SH-SY5Y (cell line): ENCODE results near the gene RBM14.

Experiments
- GATA2 ChIP-seq: IDR thresholded peaks from 2 replicates; pipeline ENCODE4 v1.6.1; 2011; ENCODE audit warnings: mild to moderate bottlenecking, low read depth, low read length
- GATA3 ChIP-seq: IDR thresholded peaks from 2 replicates; pipeline ENCODE4 v1.6.1; 2011; ENCODE audit warnings: low read depth, mild to moderate bottlenecking, low read length, moderate library complexity

Gene RBM14

DNA sequence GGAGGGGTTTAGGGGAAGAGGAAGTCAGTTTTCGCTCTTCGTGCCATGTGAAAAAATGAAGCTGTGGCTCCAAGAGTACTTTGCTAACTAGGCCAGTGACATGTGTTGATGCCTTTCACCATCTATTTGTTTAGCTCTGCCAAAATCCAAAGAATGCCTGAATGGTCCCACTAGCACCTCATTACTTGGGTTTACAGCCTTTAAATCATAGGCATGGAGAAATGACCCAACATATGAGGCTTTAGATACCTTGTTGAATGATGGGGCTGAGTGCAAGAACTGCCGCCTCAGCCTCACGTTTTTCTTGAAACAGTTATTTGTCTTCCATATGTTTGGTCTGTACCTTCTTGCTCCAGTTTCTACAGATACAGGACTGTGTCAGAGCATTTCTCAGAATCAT, 30.4 kb downstream of the RBM14 start:
- TF ChIP-seq GATA2 (no peak), GATA3 (no peak)

DNA sequence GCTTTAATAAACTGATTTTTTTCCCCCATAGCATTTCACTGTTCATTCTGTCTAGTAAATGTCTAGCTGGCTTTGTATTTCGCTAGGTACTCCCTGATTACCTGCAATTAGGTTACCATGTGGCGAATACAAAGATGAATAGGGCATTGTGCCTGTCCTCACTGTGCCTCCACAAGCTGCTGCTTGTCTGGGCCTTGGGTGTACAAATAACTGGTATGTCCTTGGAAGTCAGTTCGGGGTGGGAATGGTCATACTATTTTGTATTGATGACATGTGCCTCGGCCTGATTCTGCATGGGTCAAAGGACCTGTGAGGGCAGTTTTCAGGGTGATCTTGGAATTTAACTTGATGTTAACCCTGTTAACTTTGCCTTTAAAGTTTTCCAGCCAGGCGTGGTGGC, 33.5 kb downstream of the RBM14 start:
- TF ChIP-seq GATA2 (no peak), GATA3 (no peak)

GRCh38 chr11:66651016-66651415, 34.6 kb downstream of the RBM14 start:
- TF ChIP-seq GATA2 = no peak
- TF ChIP-seq GATA3 = no peak

DNA sequence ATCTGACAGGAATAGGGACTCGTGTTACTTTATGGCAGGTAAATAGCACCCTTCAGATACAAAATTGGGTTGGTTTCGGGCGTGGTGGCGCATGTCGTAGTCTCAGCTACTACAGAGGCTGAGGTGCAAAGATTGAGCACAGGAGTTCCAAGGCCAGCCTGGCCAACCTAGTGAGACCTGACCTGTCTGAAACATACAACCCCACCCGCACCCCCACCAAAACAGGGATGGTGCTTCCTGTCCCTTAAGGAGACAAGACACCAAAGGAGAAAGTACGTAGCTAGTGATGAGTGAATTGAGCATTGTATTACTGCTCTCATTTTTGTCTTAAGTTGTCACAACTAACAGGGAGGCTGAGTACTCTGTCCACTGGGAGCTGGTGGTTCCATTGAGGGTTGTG, 36.2 kb downstream of the RBM14 start:
- no peak for TF ChIP-seq GATA2
- no peak for TF ChIP-seq GATA3

- no peak for TF ChIP-seq GATA3
- TF ChIP-seq GATA2 = no peak
Measured at GRCh38 chr11:66653123-66653522, 36.7 kb downstream of the RBM14 start.

DNA sequence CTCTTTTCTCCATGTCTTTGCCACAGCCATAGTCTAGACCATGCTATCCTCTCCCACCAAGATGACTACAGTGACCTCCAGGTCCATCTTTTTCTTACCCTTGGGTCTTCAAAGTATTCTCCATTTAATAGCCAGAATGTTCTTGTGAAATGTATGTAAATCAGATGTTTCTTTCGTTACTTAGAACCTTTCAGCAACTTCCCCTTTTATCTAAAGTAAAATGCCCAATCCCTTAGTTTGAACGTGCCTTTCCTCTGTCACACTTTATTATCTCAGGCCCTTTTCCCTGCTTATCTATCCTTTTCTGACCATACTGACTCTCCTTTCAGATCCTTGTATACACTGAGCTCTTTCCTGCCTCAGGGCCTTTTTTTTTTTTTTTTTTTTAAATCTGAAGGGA, 43.3 kb downstream of the RBM14 start:
- TF ChIP-seq GATA3 = no peak
- TF ChIP-seq GATA2 = no peak

DNA sequence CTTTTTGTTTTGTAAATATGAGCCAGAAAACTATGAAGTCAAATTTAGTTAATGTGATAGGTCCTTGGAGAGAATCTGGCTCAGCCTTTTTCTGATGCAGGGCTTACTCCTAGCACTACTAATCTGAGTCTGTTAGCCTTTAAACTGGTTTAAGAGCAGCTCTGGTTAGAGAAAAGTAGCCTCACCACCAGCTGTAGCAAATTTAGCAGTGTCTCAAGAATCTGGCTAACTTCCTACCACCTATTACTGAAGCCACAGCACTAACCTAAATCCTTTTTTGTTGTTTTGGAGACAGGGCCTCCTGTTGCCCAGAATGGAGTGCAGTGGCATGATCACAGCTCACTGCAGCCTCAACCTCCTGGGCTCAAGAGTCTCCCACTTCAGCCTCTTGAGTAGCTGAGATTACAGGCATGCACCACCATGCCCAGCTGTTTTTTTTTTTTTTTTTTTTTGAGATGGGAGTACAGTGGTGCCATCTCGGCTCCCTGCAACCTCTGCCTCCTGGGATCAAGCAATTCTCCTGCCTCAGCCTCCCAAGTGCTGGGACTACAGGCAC, 47.4 kb downstream of the RBM14 start:
- TF ChIP-seq GATA3 (no peak), GATA2 (no peak)

DNA sequence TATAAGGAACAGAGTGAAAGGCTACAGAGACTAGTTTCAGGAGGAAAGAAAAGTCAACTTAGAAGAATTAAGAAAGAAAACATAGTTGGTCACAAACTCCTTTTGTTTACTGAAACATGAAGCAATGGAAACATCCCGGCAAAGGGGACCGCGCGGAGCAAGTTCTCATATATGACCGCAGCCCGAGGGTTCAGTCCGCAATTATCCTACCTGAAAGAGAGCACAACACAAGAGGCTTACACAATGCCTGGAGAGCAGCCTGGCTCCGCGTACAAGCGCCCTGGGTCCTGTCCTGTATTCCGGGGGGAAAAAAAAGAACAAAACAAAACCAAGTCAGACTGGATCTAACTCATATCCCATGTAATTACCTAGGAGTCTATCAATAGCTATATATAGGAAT, 48.9 kb downstream of the RBM14 start:
- TF ChIP-seq GATA2 (no peak), GATA3 (no peak)

- TF ChIP-seq GATA2 = no peak
- TF ChIP-seq GATA3 = no peak
Measured at GRCh38 chr11:66670816-66671215, 54.4 kb downstream of the RBM14 start.

DNA sequence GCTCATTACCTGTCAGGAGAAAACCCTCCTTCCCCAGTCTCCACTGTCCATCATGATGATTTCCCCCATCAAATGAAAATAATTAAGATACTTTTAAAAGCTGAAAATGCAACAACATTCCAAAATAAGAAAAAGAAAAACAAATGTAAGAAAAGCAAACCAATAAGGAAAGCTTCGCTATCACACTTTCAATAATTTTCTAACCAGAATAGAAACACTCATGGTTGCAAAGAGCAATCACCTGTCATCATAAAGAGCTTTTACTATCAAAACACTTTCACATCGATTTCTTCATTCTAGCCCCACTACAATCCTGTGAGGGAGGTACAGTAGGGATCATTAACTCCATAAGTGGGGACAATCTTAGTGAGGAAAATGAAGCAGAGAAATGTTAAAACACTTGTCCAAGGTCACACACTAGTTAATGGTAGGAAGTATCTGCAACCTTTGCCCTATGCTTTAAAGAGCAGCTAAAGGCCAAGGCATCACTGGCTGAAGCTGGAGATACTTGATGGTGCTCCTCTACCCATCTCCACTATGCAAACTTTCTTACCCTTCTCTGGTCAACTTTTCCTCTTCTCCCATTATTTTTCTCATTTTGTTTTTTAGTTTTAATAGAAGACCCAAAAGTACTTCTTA, 58.7 kb downstream of the RBM14 start:
- no peak for TF ChIP-seq GATA3
- TF ChIP-seq GATA2 = no peak

DNA sequence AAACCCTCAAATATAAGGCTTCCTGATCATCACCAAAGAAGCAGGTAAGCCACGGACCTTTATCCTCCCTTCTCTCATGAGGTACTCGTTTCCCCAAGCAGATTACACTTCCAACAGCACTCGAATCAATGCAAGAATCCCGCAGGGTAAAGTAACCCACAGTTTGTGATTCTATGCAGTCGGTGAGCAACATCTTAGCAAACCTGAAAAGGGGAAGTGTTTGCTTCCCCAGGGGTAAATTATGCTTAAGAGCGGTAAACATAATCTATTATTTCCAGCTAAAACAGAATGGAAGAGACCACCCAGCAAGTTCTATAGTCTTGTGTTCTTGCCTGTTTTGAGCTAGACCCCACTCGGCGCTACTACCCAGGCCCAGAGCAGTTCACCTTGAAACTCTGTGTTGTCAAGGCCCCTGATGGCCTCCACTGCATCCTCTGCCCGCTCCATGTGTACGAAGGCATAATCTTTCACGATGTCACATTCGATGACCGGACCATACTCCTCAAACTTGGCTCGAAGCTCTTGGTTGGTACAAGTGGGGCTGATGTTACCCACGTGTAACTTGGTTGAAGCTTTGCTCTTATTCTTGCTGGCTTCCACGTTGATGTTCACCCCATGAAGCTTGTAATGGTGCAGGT, 60.0 kb downstream of the RBM14 start:
- TF ChIP-seq GATA2 (no peak), GATA3 (no peak)
